Kidney capillary endothelial cell (primary cell): Measurements from ENCODE around the gene ZBTB40.

ENCODE experiments used
- DNase-seq: peaks from one replicate; pipeline ENCODE4 v3.0.0-alpha.2; 2018; ENCODE audit warnings: low spot score

The ZBTB40 gene

DNA sequence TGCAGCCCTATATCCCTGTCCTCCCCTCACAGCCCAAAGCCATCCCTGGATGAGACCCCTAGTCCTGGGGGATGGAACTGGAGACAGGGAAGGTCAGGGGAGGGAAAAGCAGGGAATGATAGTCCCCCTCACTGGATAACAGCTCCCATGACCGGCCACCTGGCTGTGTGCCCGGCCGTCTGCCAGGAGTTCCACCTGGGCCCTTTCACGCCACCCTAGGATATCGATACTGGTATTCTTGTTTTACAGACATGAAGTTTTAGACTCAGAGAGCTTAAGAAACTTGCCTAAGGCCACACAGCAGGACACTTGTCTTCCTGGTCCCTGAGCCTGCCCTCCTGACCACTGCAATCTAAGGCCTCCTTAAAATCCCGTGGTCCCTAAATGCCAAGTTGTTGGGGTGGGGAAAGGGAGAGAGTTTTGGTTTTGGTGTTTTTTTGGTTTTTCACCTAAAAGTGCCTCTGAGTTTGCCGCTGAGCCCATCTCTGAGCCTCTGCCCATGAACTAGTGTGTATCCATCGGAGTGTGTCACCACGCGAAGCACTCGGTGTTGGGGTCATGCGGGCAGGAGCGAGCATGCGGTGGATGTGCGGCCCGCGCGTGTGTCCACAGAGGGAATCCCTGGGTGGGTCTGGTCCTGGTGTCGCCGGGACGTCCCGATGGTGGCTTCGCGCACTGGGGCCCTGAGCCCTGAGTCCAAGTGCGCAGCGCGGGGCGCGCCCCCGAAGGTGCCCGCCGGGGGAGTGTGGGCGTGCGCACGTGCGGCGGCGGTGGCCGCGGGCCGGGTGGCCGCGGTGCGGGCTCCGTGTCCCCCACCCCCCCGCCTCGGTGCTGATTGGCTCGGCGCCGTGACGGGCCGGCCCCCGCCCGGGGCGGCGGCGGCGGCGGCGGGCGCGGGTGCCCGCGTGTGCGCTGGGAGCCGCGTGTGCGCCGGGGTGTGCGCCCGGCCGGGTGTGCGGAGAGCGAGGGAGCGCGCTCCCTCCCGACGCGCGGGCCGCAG lies 111.2 kb downstream of the ZBTB40 start, which contains the start of gene EPHA8:
Gene EPHA8 (plus strand): TSS at position 906 of the 1,000 bp plus-strand sequence. CDS start 147 bp downstream, outside the sequence.
- no peak for DNase-seq

DNA sequence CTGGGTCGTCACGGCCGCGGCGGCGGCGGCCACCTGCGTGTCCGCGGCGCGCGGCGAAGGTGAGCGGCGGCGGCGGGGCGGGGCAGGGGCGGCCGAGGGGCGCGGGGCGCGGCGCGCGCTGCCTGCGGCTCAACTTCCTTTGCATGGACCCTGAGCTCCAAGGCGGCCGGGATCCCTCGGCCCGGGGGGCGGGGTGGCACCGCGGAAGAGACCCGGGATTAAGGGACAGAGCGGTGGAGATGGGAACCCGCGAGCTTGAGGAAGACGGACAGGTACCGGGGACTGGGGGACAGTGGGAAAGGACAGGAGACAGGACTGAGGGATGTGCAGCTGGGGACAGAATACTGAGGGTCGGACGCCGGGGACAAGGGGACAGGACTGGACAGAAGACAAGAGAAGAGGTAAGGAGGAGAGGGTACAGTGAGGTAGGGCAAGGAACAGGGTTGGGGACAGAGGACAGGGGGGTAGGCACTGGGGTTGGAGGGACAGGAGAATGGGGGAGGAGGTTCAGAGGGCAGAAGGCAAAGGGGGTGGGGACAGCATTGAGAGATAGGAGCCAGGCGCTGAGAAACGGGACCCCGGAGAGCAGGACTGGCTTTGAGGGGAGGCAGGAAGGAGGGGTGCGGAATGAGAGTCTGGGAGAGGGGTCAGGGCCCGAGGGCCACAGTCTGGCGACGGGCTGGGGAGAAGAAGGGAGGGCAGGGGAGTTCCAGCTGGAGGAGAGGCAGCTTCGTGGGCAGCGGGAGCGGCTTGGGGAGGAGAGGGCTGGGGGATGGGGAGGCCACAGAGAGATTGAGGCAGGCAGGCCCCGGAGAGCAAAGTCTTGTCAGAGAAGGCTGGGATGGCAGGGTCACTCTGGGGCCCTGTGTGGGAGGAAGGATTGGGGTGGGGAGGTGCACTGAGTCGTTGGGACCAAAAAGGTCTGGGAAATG lies 112.3 kb downstream of the ZBTB40 start:
- DNase-seq = no peak

DNA sequence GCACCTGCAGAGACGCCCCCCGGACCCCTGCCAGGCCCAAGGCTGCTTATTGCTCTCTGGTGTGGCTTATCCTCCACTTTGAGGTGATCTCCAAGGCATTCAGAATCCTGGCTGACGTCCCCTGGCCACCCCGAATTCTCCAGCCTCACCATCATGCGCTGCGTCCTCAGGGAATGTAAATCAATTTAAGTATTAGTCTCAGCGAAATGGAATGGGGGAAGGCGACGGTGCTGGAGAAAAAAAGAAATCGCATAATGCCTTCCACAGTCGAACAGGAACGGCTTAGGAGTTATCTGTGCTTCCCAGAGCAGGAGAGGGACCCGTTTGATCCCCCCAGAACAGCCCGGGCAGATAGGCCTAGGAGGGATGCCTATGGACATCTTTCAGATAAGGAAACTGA lies 114.5 kb downstream of the ZBTB40 start:
- no peak for DNase-seq

DNA sequence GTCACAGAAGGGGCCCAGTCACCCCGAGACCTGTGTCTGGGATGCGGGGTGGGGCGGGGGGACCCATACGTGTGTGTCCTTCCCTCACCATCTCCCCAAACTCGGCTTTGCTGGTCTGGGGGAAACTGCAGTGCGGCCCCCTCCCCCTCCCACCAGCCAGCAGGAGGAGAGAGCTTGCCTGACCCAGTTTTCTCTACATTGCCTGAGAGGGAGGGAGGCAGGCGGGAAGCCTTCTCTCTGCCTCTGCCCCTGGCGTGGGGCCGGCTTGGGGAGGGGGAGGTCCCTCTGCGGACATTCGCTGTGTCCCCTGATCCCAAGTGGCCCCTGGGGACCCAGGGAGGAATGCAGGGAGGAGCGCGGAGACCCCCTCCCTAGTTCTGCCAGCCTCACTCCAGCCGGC lies 115.5 kb downstream of the ZBTB40 start:
- DNase-seq = no peak

DNA sequence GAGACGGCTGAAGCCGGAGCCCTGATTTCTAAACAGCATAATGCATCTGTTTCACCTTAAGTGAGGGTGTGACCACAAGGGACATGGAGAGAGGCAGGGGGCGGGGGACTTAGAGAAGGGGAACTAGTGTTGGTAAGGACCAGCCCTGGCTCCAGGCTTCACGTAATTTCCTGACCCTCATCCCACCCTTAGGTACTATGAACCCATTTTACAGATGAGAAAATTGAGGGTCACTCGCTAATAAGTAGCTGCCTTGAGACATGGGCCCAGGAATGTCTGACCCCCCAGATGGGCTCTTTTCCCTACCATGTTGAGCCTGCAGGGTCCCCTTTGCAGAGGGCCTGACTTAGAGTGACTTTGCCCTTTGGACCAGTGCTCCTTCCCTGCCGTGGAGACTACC lies 116.3 kb downstream of the ZBTB40 start:
- DNase-seq = no peak

DNA sequence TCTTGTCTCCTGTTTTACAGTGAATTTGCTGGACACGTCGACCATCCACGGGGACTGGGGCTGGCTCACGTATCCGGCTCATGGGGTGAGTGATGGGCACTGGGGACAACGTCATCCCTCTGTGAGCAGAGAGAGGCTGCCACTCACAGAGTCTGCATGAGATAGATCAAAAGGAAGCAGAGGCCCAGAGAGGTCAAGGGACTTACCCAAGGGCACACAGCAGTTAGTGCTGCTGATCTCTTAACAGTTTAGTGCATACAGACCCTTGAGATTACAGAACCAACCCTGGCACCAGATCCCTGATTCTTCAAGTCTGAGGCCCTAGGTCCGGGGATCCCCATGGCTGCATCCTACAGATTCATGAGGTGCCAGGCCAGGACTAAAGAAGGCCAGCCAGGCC lies 117.6 kb downstream of the ZBTB40 start:
- DNase-seq = no peak

DNA sequence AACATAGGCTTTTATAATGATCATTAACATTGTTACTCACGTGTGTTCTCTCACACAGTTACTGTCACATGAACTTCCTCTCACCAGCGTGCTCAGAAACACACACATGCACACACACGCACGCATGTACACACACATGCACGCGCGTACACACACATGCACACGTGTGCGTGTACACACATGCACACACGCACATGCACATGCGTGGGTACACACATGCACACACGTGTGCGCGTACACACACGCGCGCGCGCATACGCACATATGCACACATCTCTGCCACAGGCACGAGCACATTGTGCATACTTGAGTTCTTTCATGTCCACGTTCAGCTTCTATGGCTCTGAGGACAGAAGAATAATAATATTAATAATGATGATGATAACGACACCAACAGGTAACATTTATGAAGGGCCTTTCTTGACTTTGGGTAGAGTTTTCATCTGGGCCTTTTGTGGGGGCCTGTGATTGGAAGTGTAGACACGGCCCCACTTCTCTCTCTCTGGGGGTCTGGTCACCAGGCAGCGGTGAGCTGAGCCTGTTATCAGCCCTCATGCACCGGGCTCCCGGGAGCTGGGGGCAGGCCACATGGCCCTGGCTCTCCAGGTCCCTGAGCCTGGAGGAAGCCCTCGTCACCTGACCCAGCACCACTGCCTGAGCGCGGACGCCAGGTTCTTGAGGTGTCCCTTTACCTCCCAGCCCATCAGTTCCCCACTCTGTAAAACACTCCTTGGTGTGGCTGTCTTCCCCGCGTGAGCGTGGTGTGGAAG lies 118.7 kb downstream of the ZBTB40 start:
- no peak for DNase-seq

DNA sequence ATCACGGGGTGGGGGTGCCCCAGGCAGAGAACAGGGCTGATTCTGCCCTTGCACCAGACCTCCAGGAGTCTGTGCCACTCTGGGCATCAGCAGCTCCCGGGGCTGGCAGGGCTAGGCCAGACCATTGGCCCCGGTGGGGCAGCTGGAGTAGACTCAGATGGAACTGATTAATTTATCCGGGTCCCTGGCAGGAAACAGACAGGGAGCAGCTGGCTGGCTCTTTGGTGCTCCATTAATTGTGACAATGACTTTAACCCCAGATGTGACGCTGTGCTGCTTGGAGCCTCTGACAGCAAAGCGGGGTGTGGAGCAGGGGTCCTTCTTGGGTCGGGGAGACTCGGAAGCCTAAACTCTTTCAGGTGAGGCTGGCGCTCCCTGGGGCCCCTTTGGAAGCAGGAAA lies 121.2 kb downstream of the ZBTB40 start:
- no peak for DNase-seq

DNA sequence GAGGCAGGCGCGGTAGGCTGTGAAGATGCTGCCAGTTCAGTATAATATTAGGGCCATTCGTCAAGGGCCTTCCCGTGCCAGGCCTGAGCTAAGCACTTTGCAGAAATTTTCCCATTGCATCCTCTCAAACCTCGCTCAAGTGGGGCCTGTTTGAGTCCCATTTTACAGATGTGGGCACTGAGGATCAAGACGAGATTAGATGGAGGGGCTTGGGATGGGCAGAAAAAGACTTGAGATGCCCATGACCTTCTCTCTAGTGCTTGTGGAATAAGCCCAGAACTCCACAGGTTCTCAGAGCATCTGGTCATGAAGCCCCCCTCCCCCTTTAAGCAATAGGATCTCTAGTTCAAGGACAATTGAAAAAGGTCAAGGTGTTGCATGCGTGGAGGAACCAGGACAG lies 121.6 kb downstream of the ZBTB40 start:
- DNase-seq = no peak

DNA sequence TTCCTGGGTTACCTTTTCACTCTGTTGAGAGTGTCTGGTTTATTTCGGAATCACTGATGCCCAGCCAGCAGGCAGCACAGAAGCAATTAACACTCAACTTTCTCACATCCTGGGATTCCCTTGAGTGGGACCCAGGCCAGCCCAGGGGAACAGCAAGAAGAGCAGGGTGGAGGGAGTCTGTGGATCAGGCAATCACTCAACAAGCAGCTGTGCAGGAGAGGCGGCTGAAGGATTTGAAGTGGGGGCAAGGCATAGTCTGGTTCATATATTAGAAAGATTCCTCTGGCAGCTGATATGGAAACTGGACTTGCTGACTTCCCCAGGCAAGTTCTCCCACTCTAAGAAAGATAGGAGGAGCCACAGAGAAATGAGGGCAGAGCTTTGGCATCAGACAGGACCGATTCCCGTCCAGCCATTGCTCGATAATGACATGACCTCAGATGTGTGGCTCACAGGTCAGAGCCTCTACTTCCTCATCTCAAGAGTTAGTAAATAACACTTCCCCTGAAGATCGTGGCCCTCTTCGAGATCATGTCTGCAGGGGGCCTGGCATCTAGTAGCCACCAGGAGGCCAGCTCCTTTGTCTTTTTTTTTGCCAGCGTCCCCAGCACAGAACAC lies 124.0 kb downstream of the ZBTB40 start:
- DNase-seq = no peak

DNA sequence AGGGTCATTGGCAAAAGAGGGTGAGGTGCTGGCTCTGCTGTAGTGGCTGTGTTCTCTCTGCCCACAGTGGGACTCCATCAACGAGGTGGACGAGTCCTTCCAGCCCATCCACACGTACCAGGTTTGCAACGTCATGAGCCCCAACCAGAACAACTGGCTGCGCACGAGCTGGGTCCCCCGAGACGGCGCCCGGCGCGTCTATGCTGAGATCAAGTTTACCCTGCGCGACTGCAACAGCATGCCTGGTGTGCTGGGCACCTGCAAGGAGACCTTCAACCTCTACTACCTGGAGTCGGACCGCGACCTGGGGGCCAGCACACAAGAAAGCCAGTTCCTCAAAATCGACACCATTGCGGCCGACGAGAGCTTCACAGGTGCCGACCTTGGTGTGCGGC lies 124.5 kb downstream of the ZBTB40 start:
- DNase-seq = no peak

DNA sequence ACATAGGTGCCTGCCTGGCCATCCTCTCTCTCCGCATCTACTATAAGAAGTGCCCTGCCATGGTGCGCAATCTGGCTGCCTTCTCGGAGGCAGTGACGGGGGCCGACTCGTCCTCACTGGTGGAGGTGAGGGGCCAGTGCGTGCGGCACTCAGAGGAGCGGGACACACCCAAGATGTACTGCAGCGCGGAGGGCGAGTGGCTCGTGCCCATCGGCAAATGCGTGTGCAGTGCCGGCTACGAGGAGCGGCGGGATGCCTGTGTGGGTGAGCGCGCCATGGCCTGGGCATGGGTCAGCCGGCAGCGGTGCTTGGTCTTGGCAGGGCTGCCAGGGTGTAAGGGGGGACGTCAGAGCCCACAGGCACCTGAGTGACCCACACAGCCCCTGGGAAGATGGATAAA lies 125.0 kb downstream of the ZBTB40 start:
- no peak for DNase-seq

DNA sequence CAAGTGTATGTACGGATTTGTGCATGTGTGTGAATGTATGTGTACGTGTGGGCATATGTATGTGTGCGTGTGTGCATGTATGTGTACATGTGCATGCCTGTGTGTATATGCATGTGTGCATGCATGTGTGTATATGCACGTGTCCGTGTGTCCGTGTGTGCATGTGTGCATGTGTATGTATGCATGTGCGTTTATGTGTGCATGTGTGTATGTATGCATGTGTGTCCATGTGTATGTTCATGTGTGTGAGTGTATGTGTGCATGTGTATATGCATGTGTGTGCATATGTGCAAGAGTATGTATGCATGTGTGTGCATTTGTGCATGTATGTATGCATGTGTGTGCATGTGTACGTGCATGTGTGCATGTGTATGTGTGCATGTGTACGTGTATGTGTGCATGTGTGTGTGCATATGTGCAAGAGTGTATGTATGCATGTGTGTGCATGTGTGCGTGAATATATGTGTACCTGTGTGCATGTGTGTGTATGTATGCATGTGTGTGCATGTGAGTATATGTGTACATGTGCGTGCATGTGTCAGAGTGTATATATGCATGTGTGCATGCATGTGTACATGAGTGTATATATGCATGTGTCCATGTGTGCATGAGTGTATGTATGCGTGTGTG lies 127.2 kb downstream of the ZBTB40 start:
- DNase-seq = no peak

DNA sequence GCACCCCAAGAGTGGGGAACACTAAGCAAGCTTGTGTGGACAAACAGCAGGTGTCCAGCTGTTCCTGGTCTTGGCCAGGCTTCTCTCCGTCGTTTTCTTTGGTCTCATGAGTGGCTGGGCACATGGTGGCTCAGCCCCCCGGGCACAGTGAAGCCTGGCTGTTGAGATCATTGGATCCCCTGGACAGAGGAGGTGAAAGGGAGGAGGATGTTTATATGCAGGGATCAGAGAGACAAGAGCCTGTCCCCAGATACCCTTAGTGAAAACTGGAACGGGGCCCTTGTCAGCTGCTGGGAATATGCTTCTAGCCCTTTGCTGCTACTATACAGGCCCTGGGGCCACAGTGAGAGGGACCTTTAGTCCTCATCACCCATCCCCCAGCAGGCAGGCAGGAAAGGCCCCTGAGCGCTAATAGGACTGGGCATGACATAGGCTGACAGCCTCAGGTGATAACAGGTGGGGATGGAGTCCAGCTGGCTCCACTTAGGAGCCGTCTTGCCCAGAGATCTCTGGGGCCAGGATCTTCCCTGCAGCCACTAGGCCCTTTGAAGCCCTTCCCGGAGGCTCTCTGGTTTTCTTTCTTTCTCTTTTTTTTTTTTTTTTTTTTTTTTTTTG lies 128.0 kb downstream of the ZBTB40 start:
- DNase-seq = no peak
